Right lobe of liver (tissue), 6 donors: ENCODE data around the gene ACTBL2. TPM values are rescaled to one million over a fixed set of nuclear protein-coding genes. Genes with fewer than 3 reads are reported as not detected.

Source experiments
- ATAC-seq, 4 donors: fragments of 200-7000 bp; cut with Tn5 transposase; one replicate each; pipeline ENCODE4 v1.9.1; 2020; ENCODE audit warnings: mild to moderate bottlenecking in 4 of 4, moderate library complexity in 4 of 4
- DNase-seq, 3 donors: peaks; one replicate each; pipeline ENCODE4 v3.0.0-alpha.2; 2020
- H3K27ac ChIP-seq, 3 donors: fragments of 200-600 bp; one replicate each; pipeline ENCODE4 v1.8.0; 2022
- H3K27me3 ChIP-seq, 2 donors: fragments of 200-600 bp; one replicate each; pipeline ENCODE4 v1.8.0; 2022
- H3K36me3 ChIP-seq, 4 donors: fragments of 200-600 bp; sonication (generic) in 1 of 4; one replicate each; pipeline versions ENCODE4 v1.5.1 to v1.8.0; 2017 to 2022; ENCODE audit warnings: control low read depth in 1 of 4
- H3K4me1 ChIP-seq, 4 donors: fragments of 200-600 bp; sonication (generic) in 1 of 4; one replicate each; pipeline versions ENCODE4 v1.5.1 to v1.8.0; 2017 to 2022; ENCODE audit warnings: control low read depth in 1 of 4
- H3K4me3 ChIP-seq, 3 donors: fragments of 200-600 bp; one replicate each; pipeline ENCODE4 v1.8.0; 2022
- H3K9me3 ChIP-seq, 4 donors: fragments of 200-600 bp; sonication (generic) in 1 of 4; one replicate each; pipeline versions ENCODE4 v1.5.1 to v1.8.0; 2017 to 2022; ENCODE audit warnings: control low read depth in 1 of 4
- POLR2A ChIP-seq: fragments of 450-650 bp; IDR thresholded peaks from one replicate; pipeline ENCODE4 v1.6.1; 2017; ENCODE audit warnings: antibody characterized with exemption, mild to moderate bottlenecking
- WGBS: methylation state at CpG from one replicate; pipeline ENCODE4 v1.1.6; 2018; ENCODE audit warnings: low coverage, low lambda C conversion rate; ENCODE audit not compliant: insufficient coverage; ENCODE audit errors: missing lambda C conversion rate; 5-methylcytosine and 5-hydroxymethylcytosine counted together
- intact Hi-C, 2 donors: fragments of 100-400 bp; cut with DNase I; formaldehyde crosslinking; loops; one replicate each; pipeline versions ENCODE4 v1.11.2 to v1.14.1; 2022
- total RNA-seq, 6 experiments: library from RNA; depleted of rRNA in 2 of 6; stranded (reverse); fragments of >200 nt in 2 of 6; fragmentation: NEBNext Ultra II Directional in 3 of 6; extraction: Animal tissue kit (Norgen Biotek cat#: 25700) in 3 of 6; gene quantifications; one replicate each; pipeline versions ENCODE4 v1.1.0 to v1.2.4, GENCODE V29; 2016 to 2023
- TF ChIP-seq, protein P1 (sequence below), 4 donors: fragments of 200-600 bp in 3 of 4; fragments of 450-650 bp in 1 of 4; IDR thresholded peaks; one replicate each; pipeline versions ENCODE4 v1.5.1 to v1.8.0; 2016 to 2022; ENCODE audit warnings: antibody characterized with exemption in 4 of 4, mild to moderate bottlenecking in 2 of 4
- donor health status: DM: no; HTN: yes; CAD: no.
- donor health status: DM: no; HTN: no; CAD: no.
- donor health status: DM: no; HTN: no; CAD: no.
- donor health status: DM: no; HTN: yes; CAD: no.
- donor health status: DM: no; HTN: yes; CAD: no.

The ACTBL2 gene
- total RNA-seq, 6 experiments from 2014 or later: not detected

- Histone ChIP-seq H3K36me3 (no peaks in the 10 kb centered on the region), H3K27me3 (no peaks in the 10 kb centered on the region), H3K4me1 (no peaks in the 10 kb centered on the region), H3K9me3 (no peaks in the 10 kb centered on the region), H3K27ac (no peak overlapping the region), H3K4me3 (no peak overlapping the region)
- DNase-seq: no peak
- TF ChIP-seq, protein P1, sequence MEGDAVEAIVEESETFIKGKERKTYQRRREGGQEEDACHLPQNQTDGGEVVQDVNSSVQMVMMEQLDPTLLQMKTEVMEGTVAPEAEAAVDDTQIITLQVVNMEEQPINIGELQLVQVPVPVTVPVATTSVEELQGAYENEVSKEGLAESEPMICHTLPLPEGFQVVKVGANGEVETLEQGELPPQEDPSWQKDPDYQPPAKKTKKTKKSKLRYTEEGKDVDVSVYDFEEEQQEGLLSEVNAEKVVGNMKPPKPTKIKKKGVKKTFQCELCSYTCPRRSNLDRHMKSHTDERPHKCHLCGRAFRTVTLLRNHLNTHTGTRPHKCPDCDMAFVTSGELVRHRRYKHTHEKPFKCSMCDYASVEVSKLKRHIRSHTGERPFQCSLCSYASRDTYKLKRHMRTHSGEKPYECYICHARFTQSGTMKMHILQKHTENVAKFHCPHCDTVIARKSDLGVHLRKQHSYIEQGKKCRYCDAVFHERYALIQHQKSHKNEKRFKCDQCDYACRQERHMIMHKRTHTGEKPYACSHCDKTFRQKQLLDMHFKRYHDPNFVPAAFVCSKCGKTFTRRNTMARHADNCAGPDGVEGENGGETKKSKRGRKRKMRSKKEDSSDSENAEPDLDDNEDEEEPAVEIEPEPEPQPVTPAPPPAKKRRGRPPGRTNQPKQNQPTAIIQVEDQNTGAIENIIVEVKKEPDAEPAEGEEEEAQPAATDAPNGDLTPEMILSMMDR (IDR thresholded peaks at IDR 0.05): no peak
- no peak for TF ChIP-seq POLR2A
- no peak for ATAC-seq
- intact Hi-C loops: no loop called here
These were observed 15.1 kb upstream of the ACTBL2 start for GRCh38 chr5:57497733-57498132.

GRCh38 chr5:57495285-57496086 lies 12.9 kb upstream of the ACTBL2 start:
- Histone ChIP-seq H3K4me3 (no peak overlapping the region), H3K27ac (no peak overlapping the region), H3K27me3 (no peaks in the 10 kb centered on the region), H3K4me1 (no peaks in the 10 kb centered on the region), H3K36me3 (no peaks in the 10 kb centered on the region), H3K9me3 (no peaks in the 10 kb centered on the region)
- ATAC-seq (no peak), DNase-seq (no peak)
- intact Hi-C loops: no loop called here
- WGBS: 44% methylated on average over 6 of the region's 6 CpGs
- no peak for TF ChIP-seq POLR2A
- TF ChIP-seq, protein P1 (IDR thresholded peaks at IDR 0.05): no peak

GRCh38 chr5:57494104-57495098 lies 11.8 kb upstream of the ACTBL2 start:
- intact Hi-C loops: no loop called here
- H3K9me3 ChIP-seq: no peaks in the 10 kb centered on the region
- peak; percentile 31 to 67 (median 53) for ATAC-seq
- H3K27me3 ChIP-seq: no peaks in the 10 kb centered on the region
- DNase-seq: peak in 1 of 3 donors; percentile 47
- WGBS: 44% methylated on average over 6 of the region's 6 CpGs
- no peaks in the 10 kb centered on the region for H3K4me1 ChIP-seq
- no peaks in the 10 kb centered on the region for H3K36me3 ChIP-seq
- TF ChIP-seq, protein P1 (IDR thresholded peaks at IDR 0.05): no peak
- no peak for TF ChIP-seq POLR2A
- no peak overlapping the region for H3K4me3 ChIP-seq
- no peak overlapping the region for H3K27ac ChIP-seq

DNA sequence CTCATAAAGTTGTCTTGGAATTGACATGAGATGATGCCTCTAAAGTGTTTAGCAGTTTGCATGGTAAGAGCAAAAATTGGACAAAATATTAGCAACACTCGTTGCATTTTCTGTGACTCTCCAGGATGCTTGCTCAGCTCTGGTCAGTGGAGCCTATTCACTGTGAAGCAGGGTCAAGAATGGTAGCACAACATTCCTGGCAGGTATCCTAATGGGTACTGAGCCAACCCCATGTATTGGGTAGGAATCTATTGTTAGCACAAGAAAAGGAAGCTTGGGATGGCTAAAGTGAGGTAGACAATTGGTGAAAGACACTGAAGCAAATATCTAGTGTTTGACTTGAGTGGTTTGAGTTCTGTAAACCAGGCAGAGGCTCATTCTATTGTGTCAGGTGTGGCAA lies 10.4 kb upstream of the ACTBL2 start:
- Histone ChIP-seq H3K27ac (no peak overlapping the region), H3K4me1 (no peaks in the 10 kb centered on the region), H3K36me3 (no peaks in the 10 kb centered on the region), H3K27me3 (no peaks in the 10 kb centered on the region), H3K4me3 (no peak overlapping the region), H3K9me3 (no peaks in the 10 kb centered on the region)
- intact Hi-C loops: no loop called here
- TF ChIP-seq, protein P1 (IDR thresholded peaks at IDR 0.05): no peak
- TF ChIP-seq POLR2A: no peak
- WGBS: 44% methylated on average over 1 of the region's 1 CpG
- ATAC-seq (no peak), DNase-seq (no peak)
